BJ (cell line): ENCODE results near the gene URB1. TPM values are rescaled to one million over a fixed set of nuclear protein-coding genes. Genes with fewer than 3 reads are reported as not detected.

Experiments
- CTCF ChIA-PET: fragments of 350-600 bp; formaldehyde crosslinking; extraction: SDS; loops from one replicate; lab custom pipeline; 2021; ENCODE audit warnings: antibody characterized with exemption, inconsistent platforms; lab: Yijun Ruan, JAX
- POLR2A ChIA-PET: fragments of 300-600 bp; sonication (Branson Sonifier 250); formaldehyde crosslinking; extraction: SDS; loops from one replicate; lab custom pipeline; 2021; ENCODE audit warnings: antibody characterized with exemption; lab: Charles Lee
- DNase-seq: peaks from one replicate; pipeline ENCODE4 v3.0.0-alpha.2; 2011; ENCODE audit warnings: low read depth
- H3K27me3 ChIP-seq: 2 replicates; pipeline ENCODE4 v1.6.0; 2011; ENCODE audit warnings: low read length; ENCODE audit not compliant: control insufficient read depth, insufficient read depth
- H3K36me3 ChIP-seq: 2 replicates; pipeline ENCODE4 v1.5.1; 2011; ENCODE audit warnings: low read length; ENCODE audit not compliant: control insufficient read depth, insufficient read depth
- H3K4me3 ChIP-seq: 2 replicates; pipeline ENCODE4 v1.5.1; 2011; ENCODE audit warnings: low read depth, mild to moderate bottlenecking, control low read depth, low read length
- polyA plus RNA-seq: library from polyadenylated mRNA; depleted of rRNA; stranded (reverse); fragments of >200 nt; gene quantifications from 2 replicates; pipeline ENCODE4 v1.2.3, GENCODE V29; 2011
- TF ChIP-seq, protein P1 (sequence below): IDR thresholded peaks from 2 replicates; pipeline ENCODE4 v1.5.1; 2011; ENCODE audit warnings: low read depth, mild to moderate bottlenecking, control low read depth, inconsistent platforms, low read length, moderate library complexity; ENCODE audit not compliant: insufficient read depth

The URB1 gene
- polyA plus RNA-seq, 1 experiment: 8.8 TPM

DNA sequence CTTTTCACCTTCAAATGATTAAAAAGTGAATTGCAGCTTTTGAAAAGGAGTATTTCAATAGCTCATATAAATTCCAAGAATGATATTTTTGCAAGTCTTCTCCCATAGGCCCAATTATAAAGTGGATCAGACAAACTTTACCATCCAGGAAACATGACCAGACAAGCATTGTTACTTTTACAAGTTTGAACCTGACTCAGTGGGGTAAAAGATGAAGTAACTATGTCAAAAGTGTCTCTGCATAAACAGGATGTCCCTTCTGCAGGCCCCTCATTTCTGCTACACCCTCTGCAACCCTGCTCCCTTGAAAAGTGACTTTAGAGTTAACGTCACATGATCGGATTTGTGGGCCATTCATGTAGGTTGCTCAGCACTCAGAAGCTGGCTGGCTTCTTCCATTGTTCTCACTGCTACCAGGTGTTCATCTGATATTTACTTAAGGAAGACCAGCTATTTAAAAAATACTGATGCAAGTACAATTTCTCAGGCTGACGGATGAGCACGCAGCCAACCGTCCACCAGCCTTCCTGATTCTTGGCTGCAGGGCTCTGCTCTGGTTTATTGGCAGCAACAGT lies 32.3 kb downstream of the URB1 start:
- ChIA-PET POLR2A (no interaction called here), CTCF (interaction anchor here (0.6 to 1.2 kb wide), 5 partner anchors 14 to 658 kb away, joined by 3 to 4 read pairs (median 3); no protein-coding TSS in a partner anchor)
- no peak for DNase-seq
- Histone ChIP-seq H3K27me3 (no peaks in the 10 kb centered on the region), H3K4me3 (no peak overlapping the region), H3K36me3 (peaks cover 40% of the 10 kb centered on the region)
- TF ChIP-seq, protein P1, sequence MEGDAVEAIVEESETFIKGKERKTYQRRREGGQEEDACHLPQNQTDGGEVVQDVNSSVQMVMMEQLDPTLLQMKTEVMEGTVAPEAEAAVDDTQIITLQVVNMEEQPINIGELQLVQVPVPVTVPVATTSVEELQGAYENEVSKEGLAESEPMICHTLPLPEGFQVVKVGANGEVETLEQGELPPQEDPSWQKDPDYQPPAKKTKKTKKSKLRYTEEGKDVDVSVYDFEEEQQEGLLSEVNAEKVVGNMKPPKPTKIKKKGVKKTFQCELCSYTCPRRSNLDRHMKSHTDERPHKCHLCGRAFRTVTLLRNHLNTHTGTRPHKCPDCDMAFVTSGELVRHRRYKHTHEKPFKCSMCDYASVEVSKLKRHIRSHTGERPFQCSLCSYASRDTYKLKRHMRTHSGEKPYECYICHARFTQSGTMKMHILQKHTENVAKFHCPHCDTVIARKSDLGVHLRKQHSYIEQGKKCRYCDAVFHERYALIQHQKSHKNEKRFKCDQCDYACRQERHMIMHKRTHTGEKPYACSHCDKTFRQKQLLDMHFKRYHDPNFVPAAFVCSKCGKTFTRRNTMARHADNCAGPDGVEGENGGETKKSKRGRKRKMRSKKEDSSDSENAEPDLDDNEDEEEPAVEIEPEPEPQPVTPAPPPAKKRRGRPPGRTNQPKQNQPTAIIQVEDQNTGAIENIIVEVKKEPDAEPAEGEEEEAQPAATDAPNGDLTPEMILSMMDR: no peak

DNA sequence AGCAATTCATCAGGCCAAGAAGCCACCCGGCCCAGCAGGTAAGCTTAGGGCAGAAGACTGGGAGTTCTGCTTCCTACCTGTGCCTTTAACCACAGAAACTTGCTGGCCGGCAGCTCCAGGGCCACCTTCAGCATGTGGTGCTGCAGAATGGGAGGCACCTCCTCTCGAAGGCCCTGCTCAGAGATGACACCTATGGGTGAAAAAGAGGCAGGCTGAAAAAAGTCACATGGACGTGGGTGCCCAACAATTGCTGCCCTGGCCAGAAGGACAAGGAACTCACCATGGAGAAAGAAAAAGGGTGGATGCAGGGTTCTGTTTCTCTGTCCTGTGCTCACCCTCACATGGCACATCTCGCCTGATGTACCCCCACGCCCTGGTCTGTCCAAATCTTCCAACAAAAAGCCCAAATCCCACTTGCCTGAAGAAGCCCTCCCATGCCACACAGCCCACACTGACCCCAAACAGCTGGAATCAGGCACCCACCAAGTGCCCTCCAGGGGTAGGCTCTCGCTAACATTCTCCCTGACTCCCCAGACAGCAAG lies 33.0 kb downstream of the URB1 start:
- H3K36me3 ChIP-seq: peaks cover 42% of the 10 kb centered on the region
- DNase-seq: no peak
- CTCF ChIA-PET: interaction anchor here (1.0 to 1.2 kb wide), 4 partner anchors 23 to 657 kb away, joined by 3 read pairs; no protein-coding TSS in a partner anchor
- no peak overlapping the region for H3K4me3 ChIP-seq
- TF ChIP-seq, protein P1: peak; percentile 37
- POLR2A ChIA-PET: no interaction called here
- no peaks in the 10 kb centered on the region for H3K27me3 ChIP-seq

- DNase-seq: no peak
- POLR2A ChIA-PET: no interaction called here
- H3K27me3 ChIP-seq: no peaks in the 10 kb centered on the region
- CTCF ChIA-PET: interaction anchor here (1.3 to 1.4 kb wide), 3 partner anchors 9 to 212 kb away, joined by 3 to 4 read pairs (median 4); no protein-coding TSS in a partner anchor
- TF ChIP-seq, protein P1: no peak
- no peak overlapping the region for H3K4me3 ChIP-seq
- peaks cover 43% of the 10 kb centered on the region for H3K36me3 ChIP-seq
Measured at GRCh38 chr21:32356874-32357395, 35.9 kb downstream of the URB1 start.

DNA sequence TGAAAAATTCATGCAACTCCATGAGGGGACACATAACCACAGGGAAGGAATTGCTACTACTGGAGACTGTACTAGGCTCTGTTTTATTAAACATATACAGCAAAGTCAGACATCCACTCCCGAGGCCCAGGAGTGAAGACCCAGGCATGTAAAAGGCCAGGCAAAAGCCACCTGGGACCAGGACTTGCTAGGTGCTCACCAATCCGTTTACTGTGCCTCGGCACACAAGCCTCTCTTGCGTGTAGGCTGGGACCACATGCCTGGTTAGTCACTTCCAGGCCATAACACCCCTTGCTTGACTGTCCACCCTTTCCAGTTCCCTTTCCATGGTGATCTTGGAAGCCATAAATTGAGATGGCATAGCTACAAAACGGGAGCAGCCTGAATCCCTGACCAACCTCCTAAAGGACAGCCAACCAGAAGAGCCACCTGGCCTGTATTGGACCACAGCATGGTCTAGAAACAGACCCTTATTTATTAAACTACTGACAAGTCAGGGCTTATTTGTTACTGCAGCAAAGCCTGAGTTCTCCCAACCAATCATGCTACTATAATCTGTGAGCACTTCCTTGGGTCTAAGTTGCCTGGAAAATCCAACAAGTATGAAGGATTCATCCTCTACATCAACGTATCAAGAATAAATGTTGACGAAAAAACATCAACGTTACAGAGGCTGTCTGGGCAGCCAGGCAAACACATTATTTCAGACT lies 39.7 kb downstream of the URB1 start:
- TF ChIP-seq, protein P1: no peak
- H3K4me3 ChIP-seq: no peak overlapping the region
- CTCF ChIA-PET: interaction anchor here (0.6 kb wide), 1 partner anchor 511 kb away, joined by 3 read pairs; no protein-coding TSS in a partner anchor
- DNase-seq: no peak
- POLR2A ChIA-PET: no interaction called here
- peaks cover 47% of the 10 kb centered on the region for H3K36me3 ChIP-seq
- H3K27me3 ChIP-seq: no peaks in the 10 kb centered on the region

- Histone ChIP-seq H3K27me3 (no peaks in the 10 kb centered on the region), H3K36me3 (peaks cover 49% of the 10 kb centered on the region), H3K4me3 (no peak overlapping the region)
- ChIA-PET POLR2A (no interaction called here), CTCF (no interaction called here)
- TF ChIP-seq, protein P1: no peak
- DNase-seq: no peak
Measured at GRCh38 chr21:32352526-32352925, 40.3 kb downstream of the URB1 start.
